B cell (primary cell): Measurements from ENCODE around the gene RUBCNL.

Experiments used
- CTCF ChIP-seq: fragments of 200-600 bp; IDR thresholded peaks from one replicate; pipeline ENCODE4 v1.8.0; 2022; ENCODE audit warnings: antibody characterized with exemption, mild to moderate bottlenecking
- EZH2 ChIP-seq: IDR thresholded peaks from 2 replicates; pipeline ENCODE4 v1.6.1; 2012; ENCODE audit warnings: borderline replicate concordance, low read depth, mild to moderate bottlenecking, moderate library complexity, low read length; ENCODE audit not compliant: insufficient read depth, poor library complexity, severe bottlenecking

GRCh38 chr13:46315036-46315435, 72.0 kb downstream of the RUBCNL start:
- TF ChIP-seq CTCF: no peak
- TF ChIP-seq EZH2: no peak
